GM12878 (cell line): Measurements from ENCODE around the gene HSCB. TPM values are rescaled to one million over a fixed set of nuclear protein-coding genes. Genes with fewer than 3 reads are reported as not detected.

ENCODE experiments used
- ATAC-seq: fragments of 200-7000 bp; cut with Tn5 transposase; 3 replicates; pipeline ENCODE4 v1.9.1; 2020; ENCODE audit warnings: mild to moderate bottlenecking, moderate library complexity
- BruUV-seq: library from RNA; stranded (reverse); fragments of 400-500 nt; replicated peaks from 2 replicates; lab custom pipeline; 2021; lab: Mats Ljungman, UMichigan
- CTCF ChIA-PET: fragments of 300-600 bp; sonication (Branson Sonifier 250); formaldehyde crosslinking; extraction: SDS; loops from one replicate; lab custom pipeline; 2021; ENCODE audit warnings: inconsistent platforms; lab: Yijun Ruan, JAX
- POLR2A ChIA-PET: fragments of 350-600 bp; formaldehyde crosslinking; extraction: SDS; loops from one replicate; lab custom pipeline; 2021; ENCODE audit warnings: inconsistent platforms; lab: Charles Lee
- RAD21 ChIA-PET: fragments of 300-600 bp; sonication (Branson Sonifier 250); formaldehyde crosslinking; loops from one replicate; lab custom pipeline; 2023; ENCODE audit warnings: antibody characterized with exemption; ENCODE audit not compliant: unreplicated experiment; lab: Charles Lee
- SMC1A ChIA-PET: fragments of 300-600 bp; sonication (Branson Sonifier 250); formaldehyde crosslinking; loops from one replicate; lab custom pipeline; 2023; ENCODE audit not compliant: unreplicated experiment, uncharacterized antibody; lab: Charles Lee
- DNase-seq: peaks from one replicate; pipeline ENCODE4 v3.0.0-alpha.2; 2011; ENCODE audit warnings: low read depth, low spot score
- FAIRE-seq: peaks from 3 replicates; lab custom pipeline; 2011; peaks lifted over from hg19 to GRCh38; lab: Jason Lieb, UNC
- H2AFZ ChIP-seq: 2 replicates; pipeline ENCODE4 v1.6.0; 2011; ENCODE audit warnings: low read depth, low read length, control low read depth; ENCODE audit not compliant: control insufficient read depth
- H3K27ac ChIP-seq: 2 replicates; pipeline ENCODE4 v1.5.1; 2011; ENCODE audit warnings: control low read depth; ENCODE audit not compliant: control insufficient read depth, insufficient read depth
- H3K27me3 ChIP-seq, 2 experiments: replicated peaks in 1 of 2; 2 replicates each; pipeline versions ENCODE4 v1.6.0 to v1.6.1; 2011; ENCODE audit warnings: low read length in 1 of 2; ENCODE audit not compliant: control insufficient read depth in 2 of 2, insufficient read depth in 2 of 2
- H3K36me3 ChIP-seq, 2 experiments: 2 replicates each; pipeline ENCODE4 v1.5.1; 2011; ENCODE audit warnings: low read length in 1 of 2; ENCODE audit not compliant: control insufficient read depth in 2 of 2, insufficient read depth in 2 of 2
- H3K4me1 ChIP-seq: 2 replicates; pipeline ENCODE4 v1.6.1; 2011; ENCODE audit warnings: mild to moderate bottlenecking, low read length, moderate library complexity, mixed read lengths; ENCODE audit not compliant: control insufficient read depth, insufficient read depth
- H3K4me2 ChIP-seq: 2 replicates; pipeline ENCODE4 v1.6.0; 2011; ENCODE audit warnings: control low read depth; ENCODE audit not compliant: control insufficient read depth, insufficient read depth
- H3K4me3 ChIP-seq: fragments of 200-600 bp; sonication (generic); 2 replicates; pipeline ENCODE4 v1.5.1; 2016
- H3K79me2 ChIP-seq: 2 replicates; pipeline ENCODE4 v1.6.0; 2011; ENCODE audit warnings: low read length; ENCODE audit not compliant: control insufficient read depth, insufficient read depth
- H3K9ac ChIP-seq: 2 replicates; pipeline ENCODE4 v1.8.0; 2011; ENCODE audit warnings: low read length, control low read depth, mixed read lengths; ENCODE audit not compliant: control insufficient read depth, insufficient read depth
- H3K9me3 ChIP-seq: replicated peaks from 3 replicates; pipeline ENCODE4 v1.5.1; 2011; ENCODE audit warnings: mild to moderate bottlenecking, low read length; ENCODE audit not compliant: control insufficient read depth, insufficient read depth
- H4K20me1 ChIP-seq: 2 replicates; pipeline ENCODE4 v1.6.0; 2011; ENCODE audit not compliant: control insufficient read depth, insufficient read depth
- BACH1 ChIP-seq: fragments of 450-650 bp; IDR thresholded peaks from 2 replicates; pipeline ENCODE4 v1.6.1; 2017; ENCODE audit warnings: mild to moderate bottlenecking, borderline replicate concordance
- BHLHE40 ChIP-seq, 2 experiments: fragments of 450-650 bp in 1 of 2; IDR thresholded peaks; 2 replicates each; pipeline ENCODE4 v1.6.1; 2011 to 2017; ENCODE audit warnings: low read depth in 2 of 2, borderline replicate concordance in 1 of 2, improper control_type of control experiment in 1 of 2, low read length in 1 of 2, mild to moderate bottlenecking in 1 of 2
- CBX3 ChIP-seq: fragments of 200-600 bp; sonication (generic); IDR thresholded peaks from 2 replicates; pipeline ENCODE4 v1.6.1; 2016; ENCODE audit warnings: low read depth, borderline replicate concordance
- CREB1 ChIP-seq: IDR thresholded peaks from 2 replicates; pipeline ENCODE4 v1.6.1; 2012; ENCODE audit warnings: low read depth, mild to moderate bottlenecking, inconsistent platforms
- GATAD2B ChIP-seq: fragments of 450-650 bp; conservative IDR thresholded peaks from 2 replicates; pipeline ENCODE4 v1.6.1; 2017; ENCODE audit warnings: low read depth, mild to moderate bottlenecking, moderate library complexity
- HCFC1 ChIP-seq: fragments of 150-350 bp; IDR thresholded peaks from 2 replicates; pipeline ENCODE4 v1.6.1; 2014; ENCODE audit warnings: low read length
- JUND ChIP-seq: IDR thresholded peaks from 2 replicates; pipeline ENCODE4 v1.6.1; 2012; ENCODE audit warnings: low read depth, mild to moderate bottlenecking, low read length, improper control_type of control experiment, moderate library complexity
- KAT2A ChIP-seq: conservative IDR thresholded peaks from 2 replicates; pipeline ENCODE4 v1.6.1; 2011; ENCODE audit warnings: low read depth, low read length; ENCODE audit not compliant: control insufficient read depth
- MTA3 ChIP-seq: IDR thresholded peaks from 2 replicates; pipeline ENCODE4 v1.6.1; 2012; ENCODE audit warnings: low read length, inconsistent platforms, borderline replicate concordance
- NBN ChIP-seq: fragments of 450-650 bp; IDR thresholded peaks from 2 replicates; pipeline ENCODE4 v1.6.1; 2016
- NRF1 ChIP-seq: conservative IDR thresholded peaks from 2 replicates; pipeline ENCODE4 v1.6.1; 2011; ENCODE audit warnings: mild to moderate bottlenecking, low read depth, low read length, improper control_type of control experiment
- PAX8 ChIP-seq: fragments of 450-650 bp; IDR thresholded peaks from 2 replicates; pipeline ENCODE4 v1.6.1; 2017; ENCODE audit warnings: mild to moderate bottlenecking, moderate library complexity
- PML ChIP-seq: IDR thresholded peaks from 2 replicates; pipeline ENCODE4 v1.6.1; 2012; ENCODE audit warnings: low read length, inconsistent platforms
- RELB ChIP-seq: fragments of 450-650 bp; IDR thresholded peaks from 2 replicates; pipeline ENCODE4 v1.6.1; 2017; ENCODE audit warnings: low read depth, mild to moderate bottlenecking, moderate library complexity
- RUNX3 ChIP-seq: IDR thresholded peaks from 2 replicates; pipeline ENCODE4 v1.6.1; 2012; ENCODE audit warnings: low read length, inconsistent platforms
- SMC3 ChIP-seq: IDR thresholded peaks from 2 replicates; pipeline ENCODE4 v1.6.1; 2011; ENCODE audit warnings: low read length, improper control_type of control experiment, borderline replicate concordance
- SPI1 ChIP-seq: IDR thresholded peaks from 2 replicates; pipeline ENCODE4 v1.6.1; 2011; ENCODE audit warnings: low read depth, mild to moderate bottlenecking, low read length, moderate library complexity, borderline replicate concordance; ENCODE audit not compliant: insufficient read depth
- STAT1 ChIP-seq: fragments of 450-650 bp; conservative IDR thresholded peaks from 2 replicates; pipeline ENCODE4 v1.6.1; 2014; ENCODE audit warnings: antibody characterized with exemption, mild to moderate bottlenecking
- TAF1 ChIP-seq: IDR thresholded peaks from 2 replicates; pipeline ENCODE4 v1.6.1; 2011; ENCODE audit warnings: mild to moderate bottlenecking, low read depth, low read length, borderline replicate concordance
- WGBS: methylation state at CpG from one replicate; pipeline ENCODE4 v1.1.6; 2016; ENCODE audit warnings: low lambda C conversion rate; ENCODE audit not compliant: insufficient replicate concordance, insufficient coverage; ENCODE audit errors: missing lambda C conversion rate; 5-methylcytosine and 5-hydroxymethylcytosine counted together
- in situ Hi-C: fragments of 300-500 bp; cut with MboI; formaldehyde crosslinking; loops from 9 replicates; pipeline ENCODE4 v1.14.3; 2018; ENCODE audit warnings: mixed read lengths
- intact Hi-C: fragments of 100-400 bp; cut with micrococcal nuclease; formaldehyde crosslinking; loops from one replicate; pipeline ENCODE4 v1.14.2; 2022; ENCODE audit not compliant: unreplicated experiment
- polyA plus RNA-seq, 11 experiments: library from polyadenylated mRNA; depleted of rRNA in 4 of 11; unstranded in 6 of 11; stranded (reverse) in 5 of 11; fragments of >200 nt; fragmentation: Nextera tagmentation in 4 of 11; fragmentation: Illumina TruSeq in 1 of 11; extraction: Ambion mirVana in 4 of 11; extraction: Trizol in 1 of 11; gene quantifications; 1 replicate in 1 of 11; 2 replicates in 10 of 11; pipeline versions ENCODE4 v1.2.1 to v1.2.3, GENCODE V29; 2011 to 2016; ENCODE audit warnings: inconsistent platforms in 2 of 11, missing spikeins in 2 of 11, low read depth in 1 of 11
- total RNA-seq, 4 experiments: library from RNA; depleted of rRNA in 3 of 4; stranded (reverse); fragments of >200 nt in 3 of 4; fragmentation: Illumina TruSeq in 1 of 4; extraction: Trizol in 1 of 4; gene quantifications; 2 replicates each; pipeline versions ENCODE4 v1.2.1 to v1.2.3, GENCODE V29; 2013 to 2021
- TF ChIP-seq, protein P1 (sequence below): IDR thresholded peaks from 2 replicates; pipeline ENCODE4 v1.6.1; 2012; ENCODE audit warnings: low read length, inconsistent platforms
- TF ChIP-seq, protein P2 (sequence below): IDR thresholded peaks from 2 replicates; pipeline ENCODE4 v1.6.1; 2012; ENCODE audit warnings: low read depth, low read length, improper control_type of control experiment

The HSCB gene
- total and polyA plus RNA-seq, 10 of the 15 experiments (the other 5 are each of a cell fraction or from before 2014, with no cell fraction given): 10.6 to 28.4 (median 20.8) TPM

DNA sequence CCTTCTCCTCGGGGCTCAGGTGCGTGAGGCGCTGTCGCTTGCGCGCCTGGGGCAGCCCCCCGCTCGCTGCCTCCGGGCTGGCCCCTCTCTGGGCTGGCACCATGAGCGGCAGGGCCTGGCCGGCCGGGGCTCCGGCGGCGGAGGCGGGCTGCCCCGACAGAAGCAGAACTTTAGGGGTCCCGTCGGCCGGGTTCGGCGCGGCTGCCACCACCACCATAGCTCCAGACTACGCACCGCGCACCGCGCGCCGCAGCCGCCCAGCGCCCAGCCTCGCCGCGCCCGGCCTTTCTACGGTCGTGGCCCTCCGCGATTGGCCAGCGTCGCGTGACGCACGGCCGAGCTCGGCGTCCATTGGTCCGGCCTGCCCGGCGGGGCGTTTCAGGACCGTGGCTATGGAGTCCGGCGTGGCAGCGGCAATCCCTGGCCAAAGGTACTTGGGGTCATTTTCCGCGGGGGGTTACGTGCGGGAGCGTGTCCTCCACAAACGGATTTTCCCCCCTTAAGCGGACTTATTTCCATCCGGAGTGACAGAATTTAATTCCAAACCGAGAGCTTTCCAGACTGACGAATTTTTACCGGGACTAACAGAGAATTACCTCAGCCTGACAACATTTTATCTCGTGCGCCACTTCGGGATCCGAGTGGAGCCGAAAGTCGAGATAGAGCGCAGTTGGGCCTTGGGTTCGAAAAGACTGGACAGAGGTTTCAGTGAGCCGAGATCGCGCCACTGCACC, 58.6 kb downstream of the HSCB start, which contains the start of gene XBP1:
XBP1 (minus strand) TSS at position 262 of the 734 bp plus-strand sequence.
- Histone ChIP-seq H3K27ac (peak within 1 kb of the TSS; percentile 95), H3K9ac (peak within 1 kb of the TSS; percentile 99), H3K36me3 (peaks cover under 1 to 9% of the 10 kb centered on the region in 2 experiments; a peak in 3 of 4 replicates), H3K4me1 (peaks cover 12% of the 10 kb centered on the region), H3K9me3 (no peaks in the 10 kb centered on the region), H3K27me3 (no peaks in the 10 kb centered on the region), H4K20me1 (no peaks in the 10 kb centered on the region), H3K79me2 (peaks cover 63% of the 10 kb centered on the region), H3K4me3 (peak within 1 kb of the TSS; percentile 83), H2AFZ (peak within 1 kb of the TSS; percentile 88), H3K4me2 (peak within 1 kb of the TSS; percentile 84)
- BruUV-seq: no TSS peak
- SMC1A ChIA-PET: interaction anchor here (0.8 to 12.5 kb wide), 10 partner anchors 9 to 404 kb away, joined by 3 to 130 read pairs (median 4); partner anchors contain the start of gene CHEK2
- in situ Hi-C loops (no loop called here), intact Hi-C loops (no loop called here)
- DNase-seq (peak; percentile 63), ATAC-seq (peak; percentile 92), FAIRE-seq (peak; percentile 88)
- RAD21 ChIA-PET: interaction anchor here (0.8 to 7.8 kb wide), 13 partner anchors 8 to 107 kb away, joined by 3 to 74 read pairs (median 5); no protein-coding TSS in a partner anchor
- WGBS: under 1% methylated on average over 57 of the region's 78 CpGs
- CTCF ChIA-PET: interaction anchor here (0.9 to 5.3 kb wide), 7 partner anchors 11 to 240 kb away, joined by 3 to 26 read pairs (median 5); partner anchors contain the start of gene CCDC117
- POLR2A ChIA-PET: interaction anchor here (0.6 to 7.5 kb wide), 16 partner anchors 10 to 881 kb away, joined by 3 to 78 read pairs (median 4); partner anchors contain the start of genes CCDC117, CHEK2, HSCB and PITPNB
- TF ChIP-seq JUND (no peak), SPI1 (no peak), STAT1 (no peak), CBX3 (no peak), GATAD2B (peak; percentile 89), BHLHE40 (IDR thresholded peaks at IDR 0.05; ENCODE audit: borderline replicate concordance in 1 of 2, low read depth in 2 of 2, low read length in 1 of 2) (peak in 1 of 2 experiments; percentile 67; a peak in 2 of 4 replicates), NBN (no peak), NRF1 (no peak), KAT2A (no peak), PML (peak; percentile 89), RUNX3 (peak; percentile 37), SMC3 (no peak), CREB1 (peak; percentile 83), PAX8 (no peak), RELB (0 out of 2 replicates have a peak, but pooled peaks have one; percentile 40), MTA3 (no peak), BACH1 (peak; percentile 90), HCFC1 (no peak), TAF1 (peak; percentile 92)
- TF ChIP-seq, protein P1, sequence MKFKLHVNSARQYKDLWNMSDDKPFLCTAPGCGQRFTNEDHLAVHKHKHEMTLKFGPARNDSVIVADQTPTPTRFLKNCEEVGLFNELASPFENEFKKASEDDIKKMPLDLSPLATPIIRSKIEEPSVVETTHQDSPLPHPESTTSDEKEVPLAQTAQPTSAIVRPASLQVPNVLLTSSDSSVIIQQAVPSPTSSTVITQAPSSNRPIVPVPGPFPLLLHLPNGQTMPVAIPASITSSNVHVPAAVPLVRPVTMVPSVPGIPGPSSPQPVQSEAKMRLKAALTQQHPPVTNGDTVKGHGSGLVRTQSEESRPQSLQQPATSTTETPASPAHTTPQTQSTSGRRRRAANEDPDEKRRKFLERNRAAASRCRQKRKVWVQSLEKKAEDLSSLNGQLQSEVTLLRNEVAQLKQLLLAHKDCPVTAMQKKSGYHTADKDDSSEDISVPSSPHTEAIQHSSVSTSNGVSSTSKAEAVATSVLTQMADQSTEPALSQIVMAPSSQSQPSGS: no peak
- TF ChIP-seq, protein P2, sequence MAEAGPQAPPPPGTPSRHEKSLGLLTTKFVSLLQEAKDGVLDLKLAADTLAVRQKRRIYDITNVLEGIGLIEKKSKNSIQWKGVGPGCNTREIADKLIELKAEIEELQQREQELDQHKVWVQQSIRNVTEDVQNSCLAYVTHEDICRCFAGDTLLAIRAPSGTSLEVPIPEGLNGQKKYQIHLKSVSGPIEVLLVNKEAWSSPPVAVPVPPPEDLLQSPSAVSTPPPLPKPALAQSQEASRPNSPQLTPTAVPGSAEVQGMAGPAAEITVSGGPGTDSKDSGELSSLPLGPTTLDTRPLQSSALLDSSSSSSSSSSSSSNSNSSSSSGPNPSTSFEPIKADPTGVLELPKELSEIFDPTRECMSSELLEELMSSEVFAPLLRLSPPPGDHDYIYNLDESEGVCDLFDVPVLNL: peak; percentile 58; the same call in 1 of the 2 replicates
